ENCODE results near the gene MB. TPM values are rescaled to one million over a fixed set of nuclear protein-coding genes. Genes with fewer than 3 reads are reported as not detected.
A peak's percentile ranks its signal among the peaks of the same experiment; 100 is the strongest.

The MB gene
- total and polyA plus RNA-seq, 9 of the 15 experiments (the other 6 are each of a cell fraction or from before 2014, with no cell fraction given), result not detected

GRCh38 chr22:35604621-35605368, 12.3 kb downstream of the MB start (continued):
- no peak for TF ChIP-seq ETS1 (conservative IDR thresholded peaks at IDR 0.05; ENCODE audit: control insufficient read depth, low read depth, low read length)
- peak; percentile 36; the same call in 1 of the 2 replicates for TF ChIP-seq TEAD4 (IDR thresholded peaks at IDR 0.05; ENCODE audit: low read length)
- TF ChIP-seq TEAD4 (CRISPR knock-in tag; IDR thresholded peaks at IDR 0.05; ENCODE audit: borderline replicate concordance), result no peak
- peak; percentile 59; the same call in 1 of the 2 replicates for TF ChIP-seq ARID1B (IDR thresholded peaks at IDR 0.05)
- peak; percentile 12; the same call in 1 of the 2 replicates for TF ChIP-seq TFAP4 (CRISPR knock-in tag; IDR thresholded peaks at IDR 0.05; ENCODE audit: borderline replicate concordance)
- peak; percentile 55 to 65; a peak in 3 of 4 replicates for TF ChIP-seq NRF1 (conservative IDR thresholded peaks at IDR 0.05 in 1 of 2, IDR thresholded peaks at IDR 0.05 in 1 of 2)
- no peak for TF ChIP-seq DDX20 (tag; IDR thresholded peaks at IDR 0.05; ENCODE audit: low read depth)
- TF ChIP-seq ZNF3 (CRISPR knock-in tag; IDR thresholded peaks at IDR 0.05), result no peak
- TF ChIP-seq ATF3 (IDR thresholded peaks at IDR 0.05), result peak; percentile 58; the same call in 1 of the 2 replicates
- no peak for TF ChIP-seq ATF3 (CRISPR knock-in tag; conservative IDR thresholded peaks at IDR 0.05)
- peak; percentile 73; the same call in 1 of the 2 replicates for TF ChIP-seq SMARCE1 (IDR thresholded peaks at IDR 0.05)
- TF ChIP-seq NFIC (IDR thresholded peaks at IDR 0.05), result peak; percentile 19; the same call in 1 of the 2 replicates
- TF ChIP-seq CBFA2T3 (IDR thresholded peaks at IDR 0.05), result peak; percentile 38
- TF ChIP-seq ZNF318 (IDR thresholded peaks at IDR 0.05; ENCODE audit: borderline replicate concordance in 1 of 2, low read depth in 1 of 2), result 0 out of 4 replicates have a peak, but pooled peaks of 1 of the 2 experiments have one; percentile 39
- peak; percentile 44; the same call in 1 of the 2 replicates for TF ChIP-seq CTBP1 (IDR thresholded peaks at IDR 0.05; ENCODE audit: borderline replicate concordance)
- no peak for TF ChIP-seq SREBF1 (IDR thresholded peaks at IDR 0.05; ENCODE audit: borderline replicate concordance, low read depth, low read length)
